ENCODE data around the gene RAB36.

RAB36 gene

GRCh38 chr22:23103199-23103954, 41.9 kb upstream of the RAB36 start:
- no peak overlapping the region for H3K4me3 ChIP-seq (ENCODE audit: low read depth, low read length)
- TF ChIP-seq CTCF (IDR thresholded peaks at IDR 0.05; ENCODE audit: low read depth, low read length, missing control alignments) = no peak
- H3K27me3 ChIP-seq (replicated peaks) = peaks cover 33% of the 10 kb centered on the region
- H3K27ac ChIP-seq = no peak overlapping the region
- in situ Hi-C loops (cut with HindIII; ENCODE audit: low pct_ligation_motif_present, low sequenced_read_pairs) = no loop called here
- no peaks in the 10 kb centered on the region for H3K36me3 ChIP-seq (replicated peaks)
- no peak for DNase-seq

DNA sequence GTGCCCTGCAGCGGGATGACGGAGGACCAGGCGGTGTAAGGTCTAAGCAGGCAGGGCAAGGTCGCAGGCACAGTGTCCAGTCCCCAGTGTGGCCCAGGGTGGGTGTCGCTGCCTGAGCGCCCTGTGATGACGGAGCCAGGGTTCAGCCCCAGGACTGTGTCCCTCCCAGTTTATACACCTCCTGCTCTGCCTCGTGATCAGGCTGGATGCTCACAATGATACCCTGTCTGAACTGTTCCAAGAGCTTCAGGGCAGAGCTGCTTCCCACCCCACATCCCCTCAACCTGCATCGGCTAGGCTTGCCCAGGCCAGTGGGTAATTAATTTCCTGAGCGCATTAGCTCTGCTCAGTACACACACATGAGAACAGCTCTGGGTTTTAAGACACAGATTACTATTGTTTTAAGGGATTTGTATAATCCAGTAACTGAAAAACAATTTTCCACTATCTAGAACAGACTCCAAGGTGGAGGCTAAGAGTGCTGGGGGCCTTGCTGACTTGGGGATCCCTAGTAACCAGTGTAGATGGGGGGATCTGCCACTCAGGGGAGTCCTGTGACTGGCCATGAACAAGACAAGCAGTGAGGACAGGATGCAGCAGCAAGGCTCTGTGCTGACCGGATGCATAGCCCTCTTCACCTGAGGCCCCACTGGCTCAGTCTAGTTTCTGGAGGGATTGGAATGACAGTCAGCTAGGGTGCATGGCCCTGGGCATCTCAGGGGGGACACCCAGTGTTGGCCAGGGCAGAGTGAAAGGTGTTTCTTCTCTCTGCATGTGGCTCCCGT, 40.9 kb upstream of the RAB36 start:
- no peak for DNase-seq
- in situ Hi-C loops (cut with HindIII; ENCODE audit: low pct_ligation_motif_present, low sequenced_read_pairs) = no loop called here
- no peak overlapping the region for H3K27ac ChIP-seq
- TF ChIP-seq CTCF (IDR thresholded peaks at IDR 0.05; ENCODE audit: low read depth, low read length, missing control alignments) = no peak
- H3K36me3 ChIP-seq (replicated peaks) = no peaks in the 10 kb centered on the region
- no peak overlapping the region for H3K4me3 ChIP-seq (ENCODE audit: low read depth, low read length)
- H3K27me3 ChIP-seq (replicated peaks) = peaks cover 30% of the 10 kb centered on the region

GRCh38 chr22:23105304-23105703, 40.0 kb upstream of the RAB36 start:
- Histone ChIP-seq H3K27ac (no peak overlapping the region), H3K36me3 (replicated peaks) (no peaks in the 10 kb centered on the region), H3K4me3 (ENCODE audit: low read depth, low read length) (no peak overlapping the region), H3K27me3 (replicated peaks) (peaks cover 23% of the 10 kb centered on the region)
- DNase-seq = no peak
- TF ChIP-seq CTCF (IDR thresholded peaks at IDR 0.05; ENCODE audit: low read depth, low read length, missing control alignments) = no peak
- in situ Hi-C loops (cut with HindIII; ENCODE audit: low pct_ligation_motif_present, low sequenced_read_pairs) = no loop called here

GRCh38 chr22:23105919-23106318, 39.4 kb upstream of the RAB36 start:
- in situ Hi-C loops (cut with HindIII; ENCODE audit: low pct_ligation_motif_present, low sequenced_read_pairs) = no loop called here

GRCh38 chr22:23106344-23106743, 38.9 kb upstream of the RAB36 start:
- DNase-seq = no peak
- TF ChIP-seq CTCF (IDR thresholded peaks at IDR 0.05; ENCODE audit: low read depth, low read length, missing control alignments) = no peak
- no peak overlapping the region for H3K27ac ChIP-seq
- H3K27me3 ChIP-seq (replicated peaks) = peaks cover 31% of the 10 kb centered on the region
- no peaks in the 10 kb centered on the region for H3K36me3 ChIP-seq (replicated peaks)
- no peak overlapping the region for H3K4me3 ChIP-seq (ENCODE audit: low read depth, low read length)
- in situ Hi-C loops (cut with HindIII; ENCODE audit: low pct_ligation_motif_present, low sequenced_read_pairs) = no loop called here

More at GRCh38 chr22:23105919-23106318, 39.4 kb upstream of the RAB36 start:
- H3K36me3 ChIP-seq (replicated peaks) = no peaks in the 10 kb centered on the region
- no peak for TF ChIP-seq CTCF (IDR thresholded peaks at IDR 0.05; ENCODE audit: low read depth, low read length, missing control alignments)
- H3K27me3 ChIP-seq (replicated peaks) = peaks cover 27% of the 10 kb centered on the region
- H3K27ac ChIP-seq = no peak overlapping the region
- DNase-seq = no peak
- H3K4me3 ChIP-seq (ENCODE audit: low read depth, low read length) = no peak overlapping the region

Data from brain microvascular endothelial cell (primary cell).